H9 (cell line): ENCODE results near the gene FIGNL2. TPM values are rescaled to one million over a fixed set of nuclear protein-coding genes. Genes with fewer than 3 reads are reported as not detected.

Source experiments
- DNase-seq: peaks from one replicate; pipeline ENCODE4 v3.0.0-alpha.2; 2017
- H2AFZ ChIP-seq: one replicate; pipeline ENCODE4 v1.6.1; 2013; ENCODE audit warnings: mild to moderate bottlenecking, low read length, control low read depth, moderate library complexity
- H2AK5ac ChIP-seq: 2 replicates; pipeline ENCODE4 v1.6.1; 2013; ENCODE audit warnings: low read length, control low read depth, mixed read lengths; ENCODE audit not compliant: insufficient read length
- H2BK120ac ChIP-seq: one replicate; pipeline ENCODE4 v1.6.1; 2013; ENCODE audit warnings: low read depth, mild to moderate bottlenecking, low read length, control low read depth, inconsistent platforms; ENCODE audit not compliant: poor library complexity, severe bottlenecking
- H2BK12ac ChIP-seq: 2 replicates; pipeline ENCODE4 v1.6.1; 2013; ENCODE audit warnings: low read length, control low read depth, mixed read lengths, low read depth; ENCODE audit not compliant: insufficient read length
- H2BK15ac ChIP-seq: 2 replicates; pipeline ENCODE4 v1.6.1; 2013; ENCODE audit warnings: low read depth, low read length, control low read depth
- H2BK20ac ChIP-seq: one replicate; pipeline ENCODE4 v1.6.1; 2013; ENCODE audit warnings: low read depth, mild to moderate bottlenecking, low read length, control low read depth, inconsistent platforms; ENCODE audit not compliant: poor library complexity, severe bottlenecking
- H2BK5ac ChIP-seq: 2 replicates; pipeline ENCODE4 v1.6.1; 2013; ENCODE audit warnings: low read length, control low read depth, mixed read lengths; ENCODE audit not compliant: insufficient read length
- H3K14ac ChIP-seq: 2 replicates; pipeline ENCODE4 v1.6.1; 2013; ENCODE audit warnings: low read length, control low read depth; ENCODE audit not compliant: insufficient read depth
- H3K18ac ChIP-seq: 2 replicates; pipeline ENCODE4 v1.6.1; 2013; ENCODE audit warnings: low read depth, mild to moderate bottlenecking, mixed read lengths, low read length, control low read depth; ENCODE audit not compliant: insufficient read length
- H3K23ac ChIP-seq: 2 replicates; pipeline ENCODE4 v1.6.1; 2013; ENCODE audit warnings: low read length, control low read depth, mixed read lengths, low read depth; ENCODE audit not compliant: insufficient read length
- H3K23me2 ChIP-seq: 2 replicates; pipeline ENCODE4 v1.6.1; 2013; ENCODE audit warnings: low read depth, mild to moderate bottlenecking, mixed read lengths, low read length, control low read depth; ENCODE audit not compliant: insufficient read length, poor library complexity, severe bottlenecking
- H3K27ac ChIP-seq: 2 replicates; pipeline ENCODE4 v1.5.1; 2013; ENCODE audit warnings: low read length, control low read depth, mixed read lengths, low read depth; ENCODE audit not compliant: insufficient read length
- H3K27me3 ChIP-seq: 2 replicates; pipeline ENCODE4 v1.6.1; 2013; ENCODE audit warnings: low read length, control low read depth, inconsistent platforms; ENCODE audit not compliant: insufficient read depth
- H3K4ac ChIP-seq: 2 replicates; pipeline ENCODE4 v1.6.1; 2013; ENCODE audit warnings: low read depth, mild to moderate bottlenecking, control low read depth, inconsistent platforms, low read length, moderate library complexity
- H3K4me1 ChIP-seq: 2 replicates; pipeline ENCODE4 v1.6.1; 2013; ENCODE audit warnings: low read length, control low read depth, inconsistent platforms; ENCODE audit not compliant: insufficient read depth
- H3K4me2 ChIP-seq: 2 replicates; pipeline ENCODE4 v1.6.1; 2013; ENCODE audit warnings: low read length, control low read depth, mixed read lengths; ENCODE audit not compliant: insufficient read length, insufficient read depth
- H3K56ac ChIP-seq: 2 replicates; pipeline ENCODE4 v1.6.1; 2013; ENCODE audit warnings: low read depth, mild to moderate bottlenecking, mixed read lengths, low read length, control low read depth; ENCODE audit not compliant: insufficient read length
- H3K79me1 ChIP-seq: 2 replicates; pipeline ENCODE4 v1.6.1; 2013; ENCODE audit warnings: low read depth, mild to moderate bottlenecking, moderate library complexity, low read length, control low read depth, inconsistent platforms; ENCODE audit not compliant: insufficient read depth, poor library complexity, severe bottlenecking
- H3K79me2 ChIP-seq: 2 replicates; pipeline ENCODE4 v1.6.1; 2013; ENCODE audit warnings: low read length, control low read depth, inconsistent platforms; ENCODE audit not compliant: insufficient read depth
- H3K9ac ChIP-seq: 2 replicates; pipeline ENCODE4 v1.6.1; 2013; ENCODE audit warnings: low read length, control low read depth, mixed read lengths; ENCODE audit not compliant: insufficient read length; ENCODE audit errors: extremely low read depth
- H3K9me3 ChIP-seq: one replicate; pipeline ENCODE4 v1.6.1; 2013; ENCODE audit warnings: low read depth, low read length, inconsistent platforms; ENCODE audit not compliant: control insufficient read depth
- H3T11ph ChIP-seq: one replicate; pipeline ENCODE4 v1.6.1; 2013; ENCODE audit warnings: mild to moderate bottlenecking, low read length, control low read depth, inconsistent platforms
- H4K20me1 ChIP-seq: one replicate; pipeline ENCODE4 v1.6.1; 2013; ENCODE audit not compliant: control insufficient read depth, insufficient read length, insufficient read depth
- H4K5ac ChIP-seq: 2 replicates; pipeline ENCODE4 v1.6.1; 2013; ENCODE audit warnings: low read depth, mild to moderate bottlenecking, mixed read lengths, low read length, control low read depth; ENCODE audit not compliant: insufficient read length
- H4K8ac ChIP-seq: replicated peaks from 2 replicates; pipeline ENCODE4 v1.6.1; 2013; ENCODE audit warnings: low read length, control low read depth, mixed read lengths, low read depth; ENCODE audit not compliant: insufficient read length
- H4K91ac ChIP-seq: 2 replicates; pipeline ENCODE4 v1.6.1; 2013; ENCODE audit warnings: low read depth, mild to moderate bottlenecking, moderate library complexity, mixed read lengths, low read length, control low read depth; ENCODE audit not compliant: insufficient read length
- H3K27ac Mint-ChIP-seq, 3 experiments: 2 replicates in 2 of 3; 3 replicates in 1 of 3; pipeline ENCODE4 v1.8.0; 2020 to 2021; ENCODE audit warnings: mixed read lengths in 3 of 3, mild to moderate bottlenecking in 1 of 3, moderate library complexity in 1 of 3
- H3K27me3 Mint-ChIP-seq: 2 replicates; pipeline ENCODE4 v1.8.0; 2021; ENCODE audit warnings: low read depth, mild to moderate bottlenecking, moderate library complexity, mixed read lengths
- H3K36me3 Mint-ChIP-seq, 3 experiments: 2 replicates in 2 of 3; 3 replicates in 1 of 3; pipeline ENCODE4 v1.8.0; 2020 to 2021; ENCODE audit warnings: low read depth in 3 of 3, mixed read lengths in 3 of 3; ENCODE audit not compliant: insufficient read depth in 1 of 3
- H3K4me1 Mint-ChIP-seq, 2 experiments: 2 replicates each; pipeline ENCODE4 v1.8.0; 2020; ENCODE audit warnings: mixed read lengths in 2 of 2
- H3K4me3 Mint-ChIP-seq, 2 experiments: 2 replicates in 1 of 2; 3 replicates in 1 of 2; pipeline ENCODE4 v1.8.0; 2020 to 2021; ENCODE audit warnings: mild to moderate bottlenecking in 2 of 2, mixed read lengths in 2 of 2, moderate library complexity in 1 of 2
- H3K9me3 Mint-ChIP-seq, 2 experiments: 2 replicates in 1 of 2; 3 replicates in 1 of 2; pipeline ENCODE4 v1.8.0; 2020; ENCODE audit warnings: mild to moderate bottlenecking in 2 of 2, mixed read lengths in 2 of 2, moderate library complexity in 1 of 2
- CTCF ChIP-seq: fragments of 200-600 bp; sonication (generic); conservative IDR thresholded peaks from 3 replicates; pipeline ENCODE4 v1.8.0; 2021; ENCODE audit warnings: antibody characterized with exemption, mild to moderate bottlenecking
- WGBS: extraction: QIAGEN DNeasy Blood & Tissue Kit; methylation state at CpG from one replicate; pipeline ENCODE4 v1.1.7; 2013; ENCODE audit warnings: missing lambda C conversion rate, low lambda C conversion rate, mixed read lengths; ENCODE audit not compliant: insufficient read length; ENCODE audit errors: extremely low coverage; 5-methylcytosine and 5-hydroxymethylcytosine counted together
- long read RNA-seq: library from polyadenylated mRNA; unstranded; transcript quantifications from one replicate; pipeline ENCODE4 v2.0.0, GENCODE V29; 2020
- total RNA-seq: library from RNA; stranded (reverse); gene quantifications from 2 replicates; pipeline ENCODE4 v1.2.1, GENCODE V29; 2021

Gene FIGNL2
- total RNA-seq: 19.5 and 19.7 TPM in 2 replicates
- long read RNA-seq, partial matches to known transcripts: 0 of 5 reads
- long read RNA-seq, other reads (novel, unspliced or antisense): 5 of 5 reads

GRCh38 chr12:51848326-51848727 is at the start of gene FIGNL2:
TSS of gene FIGNL2 (minus strand) at chr12:51848718. CDS start at chr12:51822413, 26,305 bp downstream.
- DNase-seq: no peak

More at GRCh38 chr12:51848326-51848727, at the start of gene FIGNL2:
- WGBS: no CpG with 5 or more reads among the region's 51 CpGs
- Histone ChIP-seq H2AFZ (no peak within 1 kb of the TSS), H2BK5ac (no peak within 1 kb of the TSS), H4K20me1 (no peaks in the 10 kb centered on the region), H3K27ac (no peak within 1 kb of the TSS), H3K27me3 (peaks cover 23% of the 10 kb centered on the region; the same call in 1 of the 2 replicates), H3K18ac (no peak within 1 kb of the TSS), H3K23ac (no peak within 1 kb of the TSS), H3K9ac (no peak within 1 kb of the TSS), H3K14ac (0 out of 2 replicates have a peak within 1 kb of the TSS, but pooled peaks have one; percentile 9), H2AK5ac (no peak within 1 kb of the TSS), H3K4me1 (no peaks in the 10 kb centered on the region; the same call in 1 of the 2 replicates), H3T11ph (no peak within 1 kb of the TSS), H3K4ac (no peak within 1 kb of the TSS), H2BK15ac (no peak within 1 kb of the TSS), H3K9me3 (no peaks in the 10 kb centered on the region), H3K79me1 (no peaks in the 10 kb centered on the region), H4K8ac (no peak within 1 kb of the TSS), H3K23me2 (peaks cover 20% of the 10 kb centered on the region), H2BK20ac (no peak within 1 kb of the TSS), H3K79me2 (no peaks in the 10 kb centered on the region), H4K91ac (no peak within 1 kb of the TSS), H4K5ac (no peak within 1 kb of the TSS), H3K56ac (no peak within 1 kb of the TSS), H2BK12ac (no peak within 1 kb of the TSS), H2BK120ac (no peak within 1 kb of the TSS), H3K4me2 (peak within 1 kb of the TSS; percentile 77)
- H3K27ac Mint-ChIP-seq: no peak within 1 kb of the TSS
- TF ChIP-seq CTCF: no peak
- peak within 1 kb of the TSS; percentile 73 to 87 for H3K4me3 Mint-ChIP-seq
- peaks cover 47 to 67% of the 10 kb centered on the region in 2 experiments for H3K4me1 Mint-ChIP-seq
- peaks cover 0 to 14% (median 10%) of the 10 kb centered on the region in 3 experiments; a peak in 4 of 7 replicates for H3K36me3 Mint-ChIP-seq
- H3K9me3 Mint-ChIP-seq: no peaks in the 10 kb centered on the region
- H3K27me3 Mint-ChIP-seq: peaks cover 63% of the 10 kb centered on the region
